Neural cell (in vitro differentiated cells): ENCODE measurements around the gene RAB40C. TPM values are rescaled to one million over a fixed set of nuclear protein-coding genes. Genes with fewer than 3 reads are reported as not detected.
"Not testable (repeated sequence)": the region's sequence is repeated elsewhere in the genome, so short reads cannot be mapped to it uniquely, and the experiment has no call there.

Experiments
- H2AFZ ChIP-seq: fragments of 200-600, 300-800 bp; sonication (generic), shearing (Covaris generic); 2 replicates; pipeline ENCODE4 v1.6.0; 2014; ENCODE audit warnings: low read depth, mild to moderate bottlenecking, antibody characterized with exemption, low read length, moderate library complexity
- H3F3A ChIP-seq: fragments of 200-600 bp; shearing (Covaris generic); 2 replicates; pipeline ENCODE4 v1.6.1; 2016; ENCODE audit warnings: mild to moderate bottlenecking, moderate library complexity, mixed read lengths, antibody characterized with exemption, low read length; ENCODE audit not compliant: insufficient read depth, poor library complexity, severe bottlenecking
- H3K27ac ChIP-seq: fragments of 200-600, 300-800 bp; sonication (generic), shearing (Covaris generic); 2 replicates; pipeline ENCODE4 v1.5.1; 2014; ENCODE audit warnings: mild to moderate bottlenecking, low read length, moderate library complexity
- H3K27me3 ChIP-seq: fragments of 300-800, 200-600 bp; sonication (generic), shearing (Covaris generic); 2 replicates; pipeline ENCODE4 v1.6.0; 2014; ENCODE audit warnings: mild to moderate bottlenecking, low read depth, low read length, moderate library complexity; ENCODE audit not compliant: insufficient read depth
- H3K36me3 ChIP-seq: fragments of 300-800, 200-600 bp; sonication (generic), shearing (Covaris generic); 2 replicates; pipeline ENCODE4 v1.5.1; 2014; ENCODE audit warnings: mild to moderate bottlenecking, antibody characterized with exemption, low read length, moderate library complexity; ENCODE audit not compliant: insufficient read depth
- H3K4me2 ChIP-seq: fragments of 300-800, 200-600 bp; sonication (generic), shearing (Covaris generic); 2 replicates; pipeline ENCODE4 v1.6.0; 2014; ENCODE audit warnings: mild to moderate bottlenecking, low read length
- H3K4me3 ChIP-seq: fragments of 300-800, 200-600 bp; sonication (generic), shearing (Covaris generic); 2 replicates; pipeline ENCODE4 v1.5.1; 2014; ENCODE audit warnings: mild to moderate bottlenecking, low read length, moderate library complexity
- H3K79me2 ChIP-seq: fragments of 200-600 bp; shearing (Covaris generic); replicated peaks from 2 replicates; pipeline ENCODE4 v1.6.0; 2014; ENCODE audit warnings: mild to moderate bottlenecking, low read length, moderate library complexity; ENCODE audit not compliant: insufficient read depth
- H3K9ac ChIP-seq: fragments of 300-800, 200-600 bp; sonication (generic), shearing (Covaris generic); 2 replicates; pipeline ENCODE4 v1.6.1; 2016; ENCODE audit warnings: mild to moderate bottlenecking, low read length, mixed read lengths
- H3K9me2 ChIP-seq: fragments of 200-600 bp; shearing (Covaris generic); 2 replicates; pipeline ENCODE4 v1.6.1; 2016; ENCODE audit warnings: mild to moderate bottlenecking, low read length, mixed read lengths; ENCODE audit not compliant: insufficient read depth
- H3K9me3 ChIP-seq: fragments of 200-600, 300-800 bp; sonication (generic), shearing (Covaris generic); 2 replicates; pipeline ENCODE4 v1.6.1; 2016; ENCODE audit warnings: mild to moderate bottlenecking, mixed run types, low read length, moderate library complexity, mixed read lengths
- H4K20me1 ChIP-seq: fragments of 200-600 bp; shearing (Covaris generic); 2 replicates; pipeline ENCODE4 v1.6.1; 2016; ENCODE audit warnings: mild to moderate bottlenecking, mixed run types; ENCODE audit not compliant: insufficient read depth
- EP300 ChIP-seq: fragments of 450-650 bp; conservative IDR thresholded peaks from 2 replicates; pipeline ENCODE4 v1.6.1; 2014; ENCODE audit warnings: antibody characterized with exemption, mild to moderate bottlenecking, moderate library complexity; ENCODE audit not compliant: poor library complexity, severe bottlenecking
- EZH2 ChIP-seq: fragments of 200-600, 300-800 bp; shearing (Covaris generic), sonication (generic); IDR thresholded peaks from 2 replicates; pipeline ENCODE4 v1.6.1; 2014; ENCODE audit warnings: antibody characterized with exemption, low read length, borderline replicate concordance, mild to moderate bottlenecking; ENCODE audit not compliant: insufficient read depth, poor library complexity, severe bottlenecking
- MXI1 ChIP-seq: fragments of 450-650 bp; conservative IDR thresholded peaks from 2 replicates; pipeline ENCODE4 v1.6.1; 2014; ENCODE audit warnings: antibody characterized with exemption, mild to moderate bottlenecking; ENCODE audit not compliant: poor library complexity, severe bottlenecking
- POLR2AphosphoS5 ChIP-seq: IDR thresholded peaks from 2 replicates; pipeline ENCODE4 v1.6.1; 2012
- RAD21 ChIP-seq: fragments of 450-650 bp; conservative IDR thresholded peaks from 2 replicates; pipeline ENCODE4 v1.6.1; 2014; ENCODE audit warnings: antibody characterized with exemption, mild to moderate bottlenecking, moderate library complexity
- SMC3 ChIP-seq: fragments of 450-650 bp; conservative IDR thresholded peaks from 2 replicates; pipeline ENCODE4 v1.6.1; 2014; ENCODE audit warnings: antibody characterized with exemption, mild to moderate bottlenecking, moderate library complexity; ENCODE audit not compliant: poor library complexity
- TAF1 ChIP-seq: IDR thresholded peaks from 2 replicates; pipeline ENCODE4 v1.6.1; 2012; ENCODE audit warnings: low read depth
- polyA plus RNA-seq: library from polyadenylated mRNA; depleted of rRNA; stranded (reverse); fragments of >200 nt; gene quantifications from 2 replicates; pipeline ENCODE4 v1.2.3, GENCODE V29; 2014
- TF ChIP-seq, protein P1 (sequence below): IDR thresholded peaks from 2 replicates; pipeline ENCODE4 v1.6.1; 2012; ENCODE audit warnings: borderline replicate concordance
- TF ChIP-seq, protein P2 (sequence below): fragments of 450-650 bp; IDR thresholded peaks from 2 replicates; pipeline ENCODE4 v1.5.1; 2014; ENCODE audit warnings: antibody characterized with exemption, mild to moderate bottlenecking, moderate library complexity; ENCODE audit not compliant: poor library complexity, severe bottlenecking

The RAB40C gene
- polyA plus RNA-seq, 1 donor from 2014 or later = 40.7 TPM

DNA sequence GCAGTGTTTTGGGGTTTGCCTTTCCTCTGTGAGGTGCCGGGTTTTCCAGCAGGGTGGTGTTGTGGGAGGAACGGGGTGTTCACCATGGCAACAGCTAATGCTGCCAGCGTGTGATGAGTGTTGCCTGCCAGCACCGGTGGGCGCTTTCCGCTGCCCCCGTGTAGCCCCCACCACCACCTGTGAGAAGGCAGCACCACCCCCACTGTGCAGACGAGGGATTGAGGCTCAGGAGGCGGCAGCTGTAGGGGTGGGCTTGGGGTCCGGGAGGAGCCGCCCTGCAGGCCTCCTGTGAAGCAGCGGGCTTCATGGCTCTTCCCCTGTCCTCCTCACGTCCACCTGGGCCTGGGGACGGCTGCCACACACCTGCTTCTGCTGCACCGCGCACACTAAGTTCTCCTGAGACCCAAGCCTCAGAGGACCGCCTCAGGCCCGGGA is 5.2 kb downstream of the RAB40C start:
- Histone ChIP-seq H3K9ac (no peak overlapping the region), H3K79me2 (peaks cover 29% of the 10 kb centered on the region), H3K9me2 (no peaks in the 10 kb centered on the region), H3K4me3 (no peak overlapping the region), H3K27me3 (no peaks in the 10 kb centered on the region), H3F3A (no peaks in the 10 kb centered on the region), H3K27ac (no peak overlapping the region), H3K36me3 (peaks cover 7% of the 10 kb centered on the region), H4K20me1 (peaks cover 4% of the 10 kb centered on the region), H2AFZ (no peak overlapping the region), H3K4me2 (no peak overlapping the region), H3K9me3 (no peaks in the 10 kb centered on the region)
- TF ChIP-seq POLR2AphosphoS5 = no peak
- no peak for TF ChIP-seq EZH2
- no peak for TF ChIP-seq RAD21
- TF ChIP-seq MXI1 = no peak

DNA sequence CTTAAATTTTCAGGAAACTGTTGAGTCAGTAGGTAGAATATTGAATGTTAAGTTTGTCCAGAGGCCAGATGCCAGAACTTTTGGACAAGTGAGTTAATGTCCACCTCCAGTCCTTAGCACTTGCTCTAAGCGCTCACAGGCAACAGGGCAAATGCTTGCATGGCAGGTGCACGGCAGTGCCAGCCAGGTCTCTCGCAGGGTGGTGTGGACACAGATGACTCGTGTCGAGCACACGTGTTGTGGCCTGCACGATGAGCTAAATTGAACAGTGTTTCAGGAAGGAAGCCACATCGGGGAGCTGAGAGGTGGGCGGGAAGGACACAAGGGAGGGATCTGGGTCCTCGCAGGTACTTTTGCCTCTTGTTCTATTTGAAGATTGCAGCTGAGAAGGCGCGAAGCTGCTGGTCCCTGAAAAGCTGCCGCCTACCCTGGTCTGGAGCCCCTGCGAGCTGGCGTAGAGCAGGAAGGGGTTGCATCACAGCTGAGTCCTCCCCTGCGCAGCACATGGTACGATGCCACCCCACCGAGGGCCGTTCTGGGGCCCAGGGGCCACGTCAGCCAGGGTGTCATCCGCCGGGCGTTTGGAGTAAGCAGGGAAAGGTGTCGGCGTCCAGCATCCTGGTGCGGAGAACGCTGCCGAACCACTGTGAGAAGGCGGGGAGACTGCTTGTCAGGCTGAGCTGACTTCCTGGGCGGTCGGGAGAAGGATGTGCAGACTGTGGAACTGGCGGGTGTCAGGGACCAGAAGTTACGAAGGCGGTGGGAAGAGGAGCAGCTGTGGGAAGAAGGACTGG is 6.3 kb downstream of the RAB40C start:
- peaks cover 4% of the 10 kb centered on the region for H4K20me1 ChIP-seq
- H3K27ac ChIP-seq = no peak overlapping the region
- H3K36me3 ChIP-seq = peaks cover 7% of the 10 kb centered on the region

DNA sequence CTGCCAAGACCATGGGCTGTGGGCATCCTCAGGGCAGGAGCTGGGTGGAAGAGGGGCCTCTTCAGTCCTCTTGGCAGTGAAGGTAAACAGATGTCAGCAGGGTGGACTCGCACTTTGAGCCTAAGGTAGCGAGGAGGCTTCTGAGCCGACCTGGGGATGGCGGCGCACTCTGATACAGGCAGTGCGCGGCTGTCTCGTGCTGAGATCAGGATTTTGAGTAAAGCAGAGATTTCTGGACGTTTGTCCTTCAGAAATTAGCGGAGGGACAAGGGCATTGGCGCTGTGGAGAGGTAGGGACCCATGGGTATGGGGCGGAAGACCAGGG is 6.8 kb downstream of the RAB40C start:
- Histone ChIP-seq H3K4me3 (no peak overlapping the region), H3K27ac (no peak overlapping the region), H3F3A (no peaks in the 10 kb centered on the region), H3K4me2 (no peak overlapping the region), H3K36me3 (peaks cover 7% of the 10 kb centered on the region), H3K9me3 (no peaks in the 10 kb centered on the region), H4K20me1 (peaks cover 4% of the 10 kb centered on the region), H3K9ac (no peak overlapping the region), H3K9me2 (no peaks in the 10 kb centered on the region), H3K79me2 (peaks cover 16% of the 10 kb centered on the region), H3K27me3 (no peaks in the 10 kb centered on the region), H2AFZ (no peak overlapping the region)
- TF ChIP-seq TAF1 (no peak), EP300 (no peak), POLR2AphosphoS5 (no peak), MXI1 (no peak), RAD21 (no peak), EZH2 (no peak), SMC3 (no peak)
- TF ChIP-seq, protein P1, sequence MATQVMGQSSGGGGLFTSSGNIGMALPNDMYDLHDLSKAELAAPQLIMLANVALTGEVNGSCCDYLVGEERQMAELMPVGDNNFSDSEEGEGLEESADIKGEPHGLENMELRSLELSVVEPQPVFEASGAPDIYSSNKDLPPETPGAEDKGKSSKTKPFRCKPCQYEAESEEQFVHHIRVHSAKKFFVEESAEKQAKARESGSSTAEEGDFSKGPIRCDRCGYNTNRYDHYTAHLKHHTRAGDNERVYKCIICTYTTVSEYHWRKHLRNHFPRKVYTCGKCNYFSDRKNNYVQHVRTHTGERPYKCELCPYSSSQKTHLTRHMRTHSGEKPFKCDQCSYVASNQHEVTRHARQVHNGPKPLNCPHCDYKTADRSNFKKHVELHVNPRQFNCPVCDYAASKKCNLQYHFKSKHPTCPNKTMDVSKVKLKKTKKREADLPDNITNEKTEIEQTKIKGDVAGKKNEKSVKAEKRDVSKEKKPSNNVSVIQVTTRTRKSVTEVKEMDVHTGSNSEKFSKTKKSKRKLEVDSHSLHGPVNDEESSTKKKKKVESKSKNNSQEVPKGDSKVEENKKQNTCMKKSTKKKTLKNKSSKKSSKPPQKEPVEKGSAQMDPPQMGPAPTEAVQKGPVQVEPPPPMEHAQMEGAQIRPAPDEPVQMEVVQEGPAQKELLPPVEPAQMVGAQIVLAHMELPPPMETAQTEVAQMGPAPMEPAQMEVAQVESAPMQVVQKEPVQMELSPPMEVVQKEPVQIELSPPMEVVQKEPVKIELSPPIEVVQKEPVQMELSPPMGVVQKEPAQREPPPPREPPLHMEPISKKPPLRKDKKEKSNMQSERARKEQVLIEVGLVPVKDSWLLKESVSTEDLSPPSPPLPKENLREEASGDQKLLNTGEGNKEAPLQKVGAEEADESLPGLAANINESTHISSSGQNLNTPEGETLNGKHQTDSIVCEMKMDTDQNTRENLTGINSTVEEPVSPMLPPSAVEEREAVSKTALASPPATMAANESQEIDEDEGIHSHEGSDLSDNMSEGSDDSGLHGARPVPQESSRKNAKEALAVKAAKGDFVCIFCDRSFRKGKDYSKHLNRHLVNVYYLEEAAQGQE = no peak
- TF ChIP-seq, protein P2, sequence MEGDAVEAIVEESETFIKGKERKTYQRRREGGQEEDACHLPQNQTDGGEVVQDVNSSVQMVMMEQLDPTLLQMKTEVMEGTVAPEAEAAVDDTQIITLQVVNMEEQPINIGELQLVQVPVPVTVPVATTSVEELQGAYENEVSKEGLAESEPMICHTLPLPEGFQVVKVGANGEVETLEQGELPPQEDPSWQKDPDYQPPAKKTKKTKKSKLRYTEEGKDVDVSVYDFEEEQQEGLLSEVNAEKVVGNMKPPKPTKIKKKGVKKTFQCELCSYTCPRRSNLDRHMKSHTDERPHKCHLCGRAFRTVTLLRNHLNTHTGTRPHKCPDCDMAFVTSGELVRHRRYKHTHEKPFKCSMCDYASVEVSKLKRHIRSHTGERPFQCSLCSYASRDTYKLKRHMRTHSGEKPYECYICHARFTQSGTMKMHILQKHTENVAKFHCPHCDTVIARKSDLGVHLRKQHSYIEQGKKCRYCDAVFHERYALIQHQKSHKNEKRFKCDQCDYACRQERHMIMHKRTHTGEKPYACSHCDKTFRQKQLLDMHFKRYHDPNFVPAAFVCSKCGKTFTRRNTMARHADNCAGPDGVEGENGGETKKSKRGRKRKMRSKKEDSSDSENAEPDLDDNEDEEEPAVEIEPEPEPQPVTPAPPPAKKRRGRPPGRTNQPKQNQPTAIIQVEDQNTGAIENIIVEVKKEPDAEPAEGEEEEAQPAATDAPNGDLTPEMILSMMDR = no peak

More for the DNA sequence above, 6.3 kb downstream of the RAB40C start:
- TF ChIP-seq RAD21 = no peak
- H3K27me3 ChIP-seq = no peaks in the 10 kb centered on the region
- no peak overlapping the region for H3K9ac ChIP-seq
- no peaks in the 10 kb centered on the region for H3F3A ChIP-seq
- H3K9me3 ChIP-seq = no peaks in the 10 kb centered on the region
- H3K9me2 ChIP-seq = no peaks in the 10 kb centered on the region
- H3K4me2 ChIP-seq = no peak overlapping the region
- H3K79me2 ChIP-seq = peaks cover 20% of the 10 kb centered on the region
- no peak overlapping the region for H2AFZ ChIP-seq
- H3K4me3 ChIP-seq = no peak overlapping the region

DNA sequence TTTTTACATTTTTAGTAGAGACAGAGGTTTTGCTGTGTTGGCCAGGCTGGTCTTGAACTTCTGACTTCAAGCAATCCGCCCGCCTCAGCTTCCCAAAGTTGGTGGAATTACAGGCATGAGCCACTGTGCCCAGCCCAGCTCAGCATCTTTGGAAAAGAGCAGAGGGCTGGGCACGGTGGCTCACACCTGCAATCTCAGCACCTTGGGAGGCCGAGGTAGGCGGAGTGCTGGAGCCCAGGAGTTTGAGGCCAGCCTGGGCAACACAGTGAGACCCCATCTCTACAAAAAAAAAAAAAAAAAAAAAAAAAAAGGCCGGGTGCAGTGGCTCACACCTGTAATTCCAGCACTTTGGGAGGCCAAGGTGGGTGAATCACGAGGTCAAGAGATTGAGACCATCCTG is 7.8 kb downstream of the RAB40C start:
- not testable (repeated sequence) for H3K27me3 ChIP-seq, H3K9me2 ChIP-seq, H4K20me1 ChIP-seq, H3K79me2 ChIP-seq, H2AFZ ChIP-seq, H3K4me2 ChIP-seq, H3K36me3 ChIP-seq, H3K4me3 ChIP-seq, H3K9ac ChIP-seq, H3K9me3 ChIP-seq, H3K27ac ChIP-seq, H3F3A ChIP-seq
